Urinary bladder (tissue), 4 donors: Measurements from ENCODE around the gene DNAI1. TPM values are rescaled to one million over a fixed set of nuclear protein-coding genes. Genes with fewer than 3 reads are reported as not detected.

Source experiments
- DNase-seq: peaks from one replicate; pipeline ENCODE4 v3.0.0-alpha.2; 2015; ENCODE audit errors: extremely low spot score
- H3K27ac ChIP-seq: one replicate; pipeline ENCODE4 v1.5.1; 2013; ENCODE audit warnings: low read depth, mild to moderate bottlenecking, moderate library complexity
- H3K36me3 ChIP-seq: one replicate; pipeline ENCODE4 v1.6.1; 2013; ENCODE audit warnings: mild to moderate bottlenecking, moderate library complexity; ENCODE audit not compliant: insufficient read depth
- H3K4me1 ChIP-seq: one replicate; pipeline ENCODE4 v1.6.1; 2013; ENCODE audit warnings: mild to moderate bottlenecking, moderate library complexity; ENCODE audit not compliant: insufficient read depth
- H3K4me3 ChIP-seq: one replicate; pipeline ENCODE4 v1.5.1; 2013; ENCODE audit warnings: low read depth, low read length
- WGBS: extraction: QIAGEN DNeasy Blood & Tissue Kit; methylation state at CpG from one replicate; pipeline ENCODE4 v1.1.7; 2013; 5-methylcytosine and 5-hydroxymethylcytosine counted together
- polyA plus RNA-seq: library from polyadenylated mRNA; stranded (reverse); fragments of 200-250 nt; gene quantifications from one replicate; pipeline ENCODE4 v1.2.3, GENCODE V29; 2013
- total RNA-seq: library from RNA; depleted of rRNA; stranded (reverse); fragments of >200 nt; gene quantifications from one replicate; pipeline ENCODE4 v1.2.3, GENCODE V29; 2014
- donor health status: healthy with polysubstance abuse.
- donor health status: healthy.

The DNAI1 gene
- total and polyA plus RNA-seq, 2 donors, result 0.11 TPM; not detected in 1

DNA sequence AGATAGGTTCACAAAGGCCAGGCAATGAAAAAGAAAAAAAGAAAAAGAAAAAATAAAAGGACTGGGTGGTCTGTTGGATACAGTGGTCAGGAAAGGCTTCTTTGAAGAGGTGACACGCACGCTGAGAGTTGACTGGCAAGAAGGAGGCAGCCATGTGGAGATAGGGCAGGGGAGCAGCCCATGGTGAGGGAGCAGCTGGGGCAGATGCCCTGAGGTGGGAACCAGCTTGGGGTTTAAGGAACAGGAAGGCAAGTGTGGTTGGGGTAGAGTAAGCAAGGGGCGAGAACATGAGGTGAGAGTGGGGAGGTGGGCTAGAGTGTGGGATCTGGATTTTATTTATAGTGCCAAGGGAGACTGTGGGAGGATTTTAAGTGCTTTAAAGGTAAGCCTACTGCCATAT, 57.4 kb downstream of the DNAI1 start:
- 94% methylated on average over 3 of the region's 3 CpGs for WGBS
- Histone ChIP-seq H3K36me3 (no peaks in the 10 kb centered on the region), H3K4me3 (no peak overlapping the region), H3K27ac (no peak overlapping the region), H3K4me1 (no peaks in the 10 kb centered on the region)
- no peak for DNase-seq

GRCh38 chr9:34517185-34517584, 58.6 kb downstream of the DNAI1 start:
- Histone ChIP-seq H3K4me1 (no peaks in the 10 kb centered on the region), H3K36me3 (no peaks in the 10 kb centered on the region), H3K4me3 (no peak overlapping the region), H3K27ac (no peak overlapping the region)
- WGBS, result 89% methylated on average over 7 of the region's 7 CpGs
- DNase-seq, result no peak

GRCh38 chr9:34518110-34518616, 59.6 kb downstream of the DNAI1 start:
- DNase-seq, result no peak

GRCh38 chr9:34518896-34519295, 60.3 kb downstream of the DNAI1 start:
- 80% methylated on average over 2 of the region's 2 CpGs for WGBS
- DNase-seq, result no peak
- H3K27ac ChIP-seq, result no peak overlapping the region

More at GRCh38 chr9:34518110-34518616, 59.6 kb downstream of the DNAI1 start:
- Histone ChIP-seq H3K4me3 (no peak overlapping the region), H3K4me1 (no peaks in the 10 kb centered on the region), H3K36me3 (no peaks in the 10 kb centered on the region), H3K27ac (no peak overlapping the region)
- 77% methylated on average over 6 of the region's 6 CpGs for WGBS

GRCh38 chr9:34519321-34520020, 60.9 kb downstream of the DNAI1 start:
- Histone ChIP-seq H3K27ac (no peak overlapping the region), H3K4me1 (no peaks in the 10 kb centered on the region), H3K36me3 (no peaks in the 10 kb centered on the region), H3K4me3 (no peak overlapping the region)
- no peak for DNase-seq
- WGBS, result 87% methylated on average over 2 of the region's 2 CpGs

More at GRCh38 chr9:34518896-34519295, 60.3 kb downstream of the DNAI1 start:
- no peak overlapping the region for H3K4me3 ChIP-seq
- no peaks in the 10 kb centered on the region for H3K36me3 ChIP-seq
- no peaks in the 10 kb centered on the region for H3K4me1 ChIP-seq

- Histone ChIP-seq H3K4me1 (no peaks in the 10 kb centered on the region), H3K36me3 (no peaks in the 10 kb centered on the region), H3K27ac (no peak overlapping the region), H3K4me3 (no peak overlapping the region)
- 85% methylated on average over 6 of the region's 6 CpGs for WGBS
- no peak for DNase-seq
Observed at GRCh38 chr9:34520096-34520495, 61.5 kb downstream of the DNAI1 start.

- no peak for DNase-seq
- no peak overlapping the region for H3K27ac ChIP-seq
- whole genome bisulfite sequencing, result 94% methylated on average over 6 of the region's 6 CpGs
Observed at GRCh38 chr9:34520505-34521385, 62.1 kb downstream of the DNAI1 start.

DNA sequence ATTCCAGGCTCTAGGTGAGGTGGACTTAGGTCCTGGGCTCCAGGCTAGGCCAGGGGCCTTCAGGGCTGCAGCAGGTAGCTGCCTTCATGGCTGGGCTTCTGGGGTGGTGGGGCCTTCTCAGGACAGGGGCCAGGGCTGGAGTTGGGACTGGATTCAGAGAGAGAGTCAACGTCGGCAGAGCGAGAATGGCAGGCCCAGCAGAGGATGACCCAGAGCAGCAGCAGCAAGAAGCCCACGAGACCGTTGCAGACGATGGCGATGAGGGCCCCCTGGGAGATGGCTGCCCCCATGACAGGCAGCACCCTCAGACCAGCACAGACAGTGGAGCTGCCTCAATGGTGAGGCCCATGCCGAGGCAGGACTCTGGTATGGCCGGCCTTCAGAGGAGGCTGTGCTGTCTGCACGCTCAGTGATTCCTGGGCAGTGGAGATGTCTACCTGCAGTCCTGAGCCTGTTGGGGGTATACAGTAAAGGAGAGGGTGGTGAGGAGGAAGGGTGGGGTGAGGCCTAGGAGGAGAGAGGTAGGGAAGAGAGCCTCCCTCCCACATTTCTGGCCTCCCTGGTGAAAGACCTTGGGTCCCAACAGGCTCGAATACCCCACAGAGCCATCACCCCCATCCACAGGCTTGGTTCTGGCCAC, 62.9 kb downstream of the DNAI1 start:
- Histone ChIP-seq H3K27ac (no peak overlapping the region), H3K36me3 (no peaks in the 10 kb centered on the region), H3K4me1 (no peaks in the 10 kb centered on the region), H3K4me3 (no peak overlapping the region)
- no peak for DNase-seq
- WGBS, result 95% methylated on average over 11 of the region's 11 CpGs

More at GRCh38 chr9:34520505-34521385, 62.1 kb downstream of the DNAI1 start:
- no peaks in the 10 kb centered on the region for H3K4me1 ChIP-seq
- no peak overlapping the region for H3K4me3 ChIP-seq
- no peaks in the 10 kb centered on the region for H3K36me3 ChIP-seq

GRCh38 chr9:34522091-34522887, 63.7 kb downstream of the DNAI1 start:
- no peak overlapping the region for H3K27ac ChIP-seq
- no peaks in the 10 kb centered on the region for H3K4me1 ChIP-seq
- 20% methylated on average over 31 of the region's 31 CpGs for WGBS
- DNase-seq, result no peak
- H3K36me3 ChIP-seq, result no peaks in the 10 kb centered on the region
- H3K4me3 ChIP-seq, result peak overlapping the region; percentile 52

DNA sequence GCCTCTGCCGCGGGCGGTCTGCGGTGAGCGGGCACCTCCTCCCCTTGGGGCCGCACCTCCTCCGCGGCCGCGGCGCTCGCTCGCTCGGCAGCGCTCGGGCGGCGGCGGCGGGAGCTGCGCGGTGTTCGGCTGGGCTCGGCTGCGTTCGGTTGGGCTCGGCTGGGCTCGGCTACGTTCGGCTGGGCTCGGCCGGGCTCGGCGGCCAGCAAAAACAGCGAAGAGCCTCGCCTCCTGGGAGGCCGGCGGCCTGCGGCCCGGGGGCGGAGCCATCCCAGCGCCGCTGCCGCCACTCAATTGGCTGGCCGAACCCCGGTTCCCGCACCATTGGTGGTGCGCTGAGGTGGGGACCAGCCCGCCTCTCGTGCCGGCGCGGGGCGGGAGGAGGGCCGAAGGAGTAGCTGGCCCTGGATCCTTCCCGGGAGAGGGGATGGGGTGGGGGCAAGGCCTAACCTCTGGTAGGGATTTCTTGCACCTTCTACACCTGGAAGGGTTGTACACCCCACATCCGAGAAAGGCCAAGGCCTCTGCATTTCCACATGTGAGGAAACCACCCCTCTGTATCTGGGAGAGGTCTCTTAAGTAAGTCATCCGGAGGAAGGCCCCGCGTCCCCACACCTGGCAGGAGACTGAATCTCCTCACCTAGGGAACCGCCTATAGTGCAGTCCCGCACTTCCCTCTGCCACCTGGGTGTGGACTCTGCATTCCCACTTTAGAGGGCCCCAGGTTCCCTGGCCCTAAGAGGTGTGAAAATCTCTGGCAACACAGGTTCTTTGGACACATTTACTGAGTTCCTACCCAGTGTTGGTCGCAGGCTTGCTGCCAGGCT, 64.6 kb downstream of the DNAI1 start, which contains the start of gene ENHO:
Gene ENHO (minus strand): TSS at position 20 of the 827 bp plus-strand sequence. CDS start 1,295 bp downstream, outside the sequence.
- Histone ChIP-seq H3K36me3 (no peaks in the 10 kb centered on the region), H3K4me3 (peak within 1 kb of the TSS; percentile 52), H3K27ac (no peak within 1 kb of the TSS), H3K4me1 (no peaks in the 10 kb centered on the region)
- WGBS, result 4% methylated on average over 63 of the region's 63 CpGs
- DNase-seq, result peak; percentile 49

GRCh38 chr9:34524349-34524748, 65.7 kb downstream of the DNAI1 start:
- 70% methylated on average over 3 of the region's 3 CpGs for WGBS
- Histone ChIP-seq H3K4me3 (no peak overlapping the region), H3K4me1 (no peaks in the 10 kb centered on the region), H3K27ac (no peak overlapping the region), H3K36me3 (no peaks in the 10 kb centered on the region)
- DNase-seq, result no peak

GRCh38 chr9:34526026-34526425, 67.4 kb downstream of the DNAI1 start:
- DNase-seq, result no peak
- H3K4me3 ChIP-seq, result no peak overlapping the region
- H3K36me3 ChIP-seq, result no peaks in the 10 kb centered on the region
- WGBS, result 77% methylated on average over 2 of the region's 2 CpGs
- no peaks in the 10 kb centered on the region for H3K4me1 ChIP-seq
- no peak overlapping the region for H3K27ac ChIP-seq
